HepG2 (cell line): ENCODE measurements around the gene ELN. TPM values are rescaled to one million over a fixed set of nuclear protein-coding genes. Genes with fewer than 3 reads are reported as not detected.

Experiments
- ELF4 ChIP-seq: sonication (generic); formaldehyde crosslinking; IDR thresholded peaks from 2 replicates; pipeline ENCODE4 v1.5.0; 2020; ENCODE audit warnings: missing genetic modification reagents, mild to moderate bottlenecking, moderate library complexity, borderline replicate concordance
- FOXC1 ChIP-seq: sonication (generic); formaldehyde crosslinking; IDR thresholded peaks from 2 replicates; pipeline ENCODE4 v1.8.0; 2022; ENCODE audit warnings: mild to moderate bottlenecking, missing genetic modification reagents, borderline replicate concordance
- GPN1 ChIP-seq: sonication (generic); formaldehyde crosslinking; IDR thresholded peaks from 2 replicates; pipeline ENCODE4 v1.5.1; 2020; ENCODE audit warnings: missing genetic modification reagents, borderline replicate concordance
- NBN ChIP-seq: fragments of 450-650 bp; conservative IDR thresholded peaks from 2 replicates; pipeline ENCODE4 v1.6.1; 2017
- NCOA1 ChIP-seq: sonication (generic); formaldehyde crosslinking; IDR thresholded peaks from 2 replicates; pipeline ENCODE4 v1.9.0; 2021; ENCODE audit warnings: missing genetic modification reagents
- NCOA5 ChIP-seq: sonication (generic); formaldehyde crosslinking; IDR thresholded peaks from 2 replicates; pipeline ENCODE4 v1.4.0; 2020; ENCODE audit warnings: missing genetic modification reagents
- PHF8 ChIP-seq: sonication (generic); formaldehyde crosslinking; IDR thresholded peaks from 2 replicates; pipeline ENCODE4 v1.5.0; 2020; ENCODE audit warnings: missing genetic modification reagents
- PTBP1 ChIP-seq: fragments of 200-400 bp; formaldehyde crosslinking; IDR thresholded peaks from 2 replicates; pipeline ENCODE4 v1.6.1; 2018; ENCODE audit warnings: low read length, low read depth; ENCODE audit not compliant: poor library complexity, severe bottlenecking
- SSRP1 ChIP-seq: IDR thresholded peaks from 2 replicates; pipeline ENCODE4 v1.6.1; 2016; ENCODE audit warnings: control low read depth
- TBL1XR1 ChIP-seq: fragments of 150-350 bp; IDR thresholded peaks from 2 replicates; pipeline ENCODE4 v1.6.1; 2014; ENCODE audit warnings: borderline replicate concordance, low read length; ENCODE audit not compliant: partially characterized antibody
- ZFY ChIP-seq: sonication (generic); formaldehyde crosslinking; IDR thresholded peaks from 2 replicates; pipeline ENCODE4 v1.4.0; 2020; ENCODE audit warnings: missing genetic modification reagents
- ZNF235 ChIP-seq: sonication (generic); formaldehyde crosslinking; IDR thresholded peaks from 2 replicates; pipeline ENCODE4 v1.8.1; 2023; ENCODE audit warnings: mild to moderate bottlenecking, missing genetic modification reagents, borderline replicate concordance
- ZNF337 ChIP-seq: sonication (generic); formaldehyde crosslinking; IDR thresholded peaks from 2 replicates; pipeline ENCODE4 v1.5.1; 2020; ENCODE audit warnings: missing genetic modification reagents, low read depth, mild to moderate bottlenecking, borderline replicate concordance
- ZNF484 ChIP-seq: sonication (generic); formaldehyde crosslinking; IDR thresholded peaks from 2 replicates; pipeline ENCODE4 v1.5.1; 2020; ENCODE audit warnings: mild to moderate bottlenecking, low read depth, missing genetic modification reagents, borderline replicate concordance
- ZNF891 ChIP-seq: sonication (generic); formaldehyde crosslinking; IDR thresholded peaks from 2 replicates; pipeline ENCODE4 v1.5.0; 2020; ENCODE audit warnings: mild to moderate bottlenecking, missing genetic modification reagents
- polyA plus RNA-seq, 8 experiments: library from polyadenylated mRNA; depleted of rRNA in 3 of 8; stranded (reverse) in 7 of 8; unstranded in 1 of 8; fragments of >200 nt; fragmentation: Illumina TruSeq in 4 of 8; extraction: Trizol in 4 of 8; gene quantifications; 2 replicates each; pipeline versions ENCODE4 v1.2.1 to v1.2.3, GENCODE V29; 2011 to 2016; ENCODE audit warnings: low read depth in 4 of 8, missing spikeins in 1 of 8, mixed read lengths in 1 of 8; ENCODE audit not compliant: insufficient read depth in 1 of 8
- total RNA-seq, 5 experiments: library from RNA; depleted of rRNA; stranded (reverse); fragments of >200 nt; fragmentation: Illumina TruSeq; extraction: Trizol; gene quantifications; 2 replicates each; pipeline ENCODE4 v1.2.3, GENCODE V29; 2016; ENCODE audit warnings: low read depth in 1 of 5
- TF ChIP-seq, protein P1 (sequence below), 2 experiments: IDR thresholded peaks; 2 replicates each; pipeline ENCODE4 v1.6.1; 2011 to 2012; ENCODE audit warnings: low read length in 2 of 2, borderline replicate concordance in 1 of 2, low read depth in 1 of 2, mild to moderate bottlenecking in 1 of 2, moderate library complexity in 1 of 2
- TF ChIP-seq, protein P2 (sequence below): sonication (generic); formaldehyde crosslinking; IDR thresholded peaks from 2 replicates; pipeline ENCODE4 v1.4.0; 2020; ENCODE audit warnings: missing genetic modification reagents, borderline replicate concordance
- TF ChIP-seq, protein P3 (sequence below): sonication (generic); formaldehyde crosslinking; IDR thresholded peaks from 2 replicates; pipeline ENCODE4 v1.4.0; 2020; ENCODE audit warnings: missing genetic modification reagents
- TF ChIP-seq, protein P4 (sequence below): sonication (generic); formaldehyde crosslinking; IDR thresholded peaks from 2 replicates; pipeline ENCODE4 v1.4.0; 2020; ENCODE audit warnings: mild to moderate bottlenecking, missing genetic modification reagents

Gene ELN
- total and polyA plus RNA-seq, 2 of the 13 experiments (the other 11 are each of a cell fraction or from before 2014, with no cell fraction given), result 0.15 to 0.37 TPM

DNA sequence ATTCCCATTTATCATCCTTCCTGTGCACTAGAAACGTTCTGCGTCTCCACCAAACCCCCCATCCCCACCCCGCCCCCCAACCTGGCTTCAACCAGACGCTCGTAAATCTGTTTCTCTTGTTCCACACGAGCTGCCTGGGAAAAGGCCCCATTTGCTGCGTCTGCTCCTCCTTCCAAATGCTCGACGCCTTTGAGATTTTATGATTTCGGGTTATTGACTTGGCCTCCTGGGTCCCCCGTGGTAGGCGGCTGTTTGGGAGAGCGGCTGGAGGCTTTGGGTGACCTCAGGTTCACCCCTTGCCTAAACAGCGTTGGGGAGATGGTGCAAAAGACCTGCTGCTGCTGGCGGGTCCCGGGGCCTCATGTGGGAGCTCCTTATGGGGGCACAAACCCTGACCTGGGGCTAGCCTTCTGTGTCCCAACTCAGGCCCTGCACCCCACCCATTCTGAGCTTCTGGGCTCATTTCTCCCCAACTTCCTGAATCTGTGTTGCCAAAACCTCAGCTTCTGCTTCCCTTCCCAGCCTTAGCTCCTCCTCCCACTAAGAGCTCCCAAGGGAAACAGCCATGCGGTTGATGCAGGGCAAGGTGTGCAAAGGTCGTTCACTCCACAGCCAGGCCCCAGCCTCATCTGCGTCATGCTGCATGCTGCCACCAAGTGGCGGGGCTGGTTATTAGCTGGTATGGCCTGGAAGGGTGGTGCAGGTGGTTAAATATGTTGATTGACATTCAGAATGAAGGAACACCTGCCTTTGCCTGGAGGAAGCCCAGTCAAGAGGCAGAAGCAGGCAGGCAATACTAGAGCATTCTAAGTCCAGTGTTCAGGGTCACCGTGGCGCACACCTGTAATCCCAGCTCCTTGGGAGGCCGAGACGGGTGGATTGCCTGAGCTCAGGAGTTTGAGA is 49.1 kb upstream of the ELN start (continued):
- TF ChIP-seq FOXC1 (CRISPR knock-in tag) (peak; percentile 75; the same call in 1 of the 2 replicates), ZNF484 (no peak), TBL1XR1 (no peak), ZNF337 (no peak), SSRP1 (CRISPR knock-in tag) (no peak), ZNF891 (CRISPR knock-in tag) (no peak), PTBP1 (no peak), PHF8 (CRISPR knock-in tag) (no peak), ZNF235 (CRISPR knock-in tag) (no peak), GPN1 (CRISPR knock-in tag) (no peak), ELF4 (CRISPR knock-in tag) (no peak), ZFY (CRISPR knock-in tag) (peak; percentile 72), NBN (no peak), NCOA5 (CRISPR knock-in tag) (no peak), NCOA1 (CRISPR knock-in tag) (no peak)
- TF ChIP-seq, protein P1, sequence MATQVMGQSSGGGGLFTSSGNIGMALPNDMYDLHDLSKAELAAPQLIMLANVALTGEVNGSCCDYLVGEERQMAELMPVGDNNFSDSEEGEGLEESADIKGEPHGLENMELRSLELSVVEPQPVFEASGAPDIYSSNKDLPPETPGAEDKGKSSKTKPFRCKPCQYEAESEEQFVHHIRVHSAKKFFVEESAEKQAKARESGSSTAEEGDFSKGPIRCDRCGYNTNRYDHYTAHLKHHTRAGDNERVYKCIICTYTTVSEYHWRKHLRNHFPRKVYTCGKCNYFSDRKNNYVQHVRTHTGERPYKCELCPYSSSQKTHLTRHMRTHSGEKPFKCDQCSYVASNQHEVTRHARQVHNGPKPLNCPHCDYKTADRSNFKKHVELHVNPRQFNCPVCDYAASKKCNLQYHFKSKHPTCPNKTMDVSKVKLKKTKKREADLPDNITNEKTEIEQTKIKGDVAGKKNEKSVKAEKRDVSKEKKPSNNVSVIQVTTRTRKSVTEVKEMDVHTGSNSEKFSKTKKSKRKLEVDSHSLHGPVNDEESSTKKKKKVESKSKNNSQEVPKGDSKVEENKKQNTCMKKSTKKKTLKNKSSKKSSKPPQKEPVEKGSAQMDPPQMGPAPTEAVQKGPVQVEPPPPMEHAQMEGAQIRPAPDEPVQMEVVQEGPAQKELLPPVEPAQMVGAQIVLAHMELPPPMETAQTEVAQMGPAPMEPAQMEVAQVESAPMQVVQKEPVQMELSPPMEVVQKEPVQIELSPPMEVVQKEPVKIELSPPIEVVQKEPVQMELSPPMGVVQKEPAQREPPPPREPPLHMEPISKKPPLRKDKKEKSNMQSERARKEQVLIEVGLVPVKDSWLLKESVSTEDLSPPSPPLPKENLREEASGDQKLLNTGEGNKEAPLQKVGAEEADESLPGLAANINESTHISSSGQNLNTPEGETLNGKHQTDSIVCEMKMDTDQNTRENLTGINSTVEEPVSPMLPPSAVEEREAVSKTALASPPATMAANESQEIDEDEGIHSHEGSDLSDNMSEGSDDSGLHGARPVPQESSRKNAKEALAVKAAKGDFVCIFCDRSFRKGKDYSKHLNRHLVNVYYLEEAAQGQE (IDR thresholded peaks at IDR 0.05; ENCODE audit: borderline replicate concordance in 1 of 2, low read depth in 1 of 2, low read length in 2 of 2), result no peak
- TF ChIP-seq, protein P2, sequence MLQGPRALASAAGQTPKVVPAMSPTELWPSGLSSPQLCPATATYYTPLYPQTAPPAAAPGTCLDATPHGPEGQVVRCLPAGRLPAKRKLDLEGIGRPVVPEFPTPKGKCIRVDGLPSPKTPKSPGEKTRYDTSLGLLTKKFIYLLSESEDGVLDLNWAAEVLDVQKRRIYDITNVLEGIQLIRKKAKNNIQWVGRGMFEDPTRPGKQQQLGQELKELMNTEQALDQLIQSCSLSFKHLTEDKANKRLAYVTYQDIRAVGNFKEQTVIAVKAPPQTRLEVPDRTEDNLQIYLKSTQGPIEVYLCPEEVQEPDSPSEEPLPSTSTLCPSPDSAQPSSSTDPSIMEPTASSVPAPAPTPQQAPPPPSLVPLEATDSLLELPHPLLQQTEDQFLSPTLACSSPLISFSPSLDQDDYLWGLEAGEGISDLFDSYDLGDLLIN (CRISPR knock-in tag), result no peak
- TF ChIP-seq, protein P3, sequence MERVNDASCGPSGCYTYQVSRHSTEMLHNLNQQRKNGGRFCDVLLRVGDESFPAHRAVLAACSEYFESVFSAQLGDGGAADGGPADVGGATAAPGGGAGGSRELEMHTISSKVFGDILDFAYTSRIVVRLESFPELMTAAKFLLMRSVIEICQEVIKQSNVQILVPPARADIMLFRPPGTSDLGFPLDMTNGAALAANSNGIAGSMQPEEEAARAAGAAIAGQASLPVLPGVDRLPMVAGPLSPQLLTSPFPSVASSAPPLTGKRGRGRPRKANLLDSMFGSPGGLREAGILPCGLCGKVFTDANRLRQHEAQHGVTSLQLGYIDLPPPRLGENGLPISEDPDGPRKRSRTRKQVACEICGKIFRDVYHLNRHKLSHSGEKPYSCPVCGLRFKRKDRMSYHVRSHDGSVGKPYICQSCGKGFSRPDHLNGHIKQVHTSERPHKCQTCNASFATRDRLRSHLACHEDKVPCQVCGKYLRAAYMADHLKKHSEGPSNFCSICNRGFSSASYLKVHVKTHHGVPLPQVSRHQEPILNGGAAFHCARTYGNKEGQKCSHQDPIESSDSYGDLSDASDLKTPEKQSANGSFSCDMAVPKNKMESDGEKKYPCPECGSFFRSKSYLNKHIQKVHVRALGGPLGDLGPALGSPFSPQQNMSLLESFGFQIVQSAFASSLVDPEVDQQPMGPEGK (CRISPR knock-in tag), result peak; percentile 44; the same call in 1 of the 2 replicates
- TF ChIP-seq, protein P4, sequence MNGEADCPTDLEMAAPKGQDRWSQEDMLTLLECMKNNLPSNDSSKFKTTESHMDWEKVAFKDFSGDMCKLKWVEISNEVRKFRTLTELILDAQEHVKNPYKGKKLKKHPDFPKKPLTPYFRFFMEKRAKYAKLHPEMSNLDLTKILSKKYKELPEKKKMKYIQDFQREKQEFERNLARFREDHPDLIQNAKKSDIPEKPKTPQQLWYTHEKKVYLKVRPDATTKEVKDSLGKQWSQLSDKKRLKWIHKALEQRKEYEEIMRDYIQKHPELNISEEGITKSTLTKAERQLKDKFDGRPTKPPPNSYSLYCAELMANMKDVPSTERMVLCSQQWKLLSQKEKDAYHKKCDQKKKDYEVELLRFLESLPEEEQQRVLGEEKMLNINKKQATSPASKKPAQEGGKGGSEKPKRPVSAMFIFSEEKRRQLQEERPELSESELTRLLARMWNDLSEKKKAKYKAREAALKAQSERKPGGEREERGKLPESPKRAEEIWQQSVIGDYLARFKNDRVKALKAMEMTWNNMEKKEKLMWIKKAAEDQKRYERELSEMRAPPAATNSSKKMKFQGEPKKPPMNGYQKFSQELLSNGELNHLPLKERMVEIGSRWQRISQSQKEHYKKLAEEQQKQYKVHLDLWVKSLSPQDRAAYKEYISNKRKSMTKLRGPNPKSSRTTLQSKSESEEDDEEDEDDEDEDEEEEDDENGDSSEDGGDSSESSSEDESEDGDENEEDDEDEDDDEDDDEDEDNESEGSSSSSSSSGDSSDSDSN (CRISPR knock-in tag), result no peak; the same call in 1 of the 2 replicates
